Right kidney (tissue), 1 donor: ENCODE measurements around the gene SLC25A23.
"Not testable (repeated sequence)": the region's sequence is repeated elsewhere in the genome, so short reads cannot be mapped to it uniquely, and the experiment has no call there.

Experiments
- DNase-seq: peaks from one replicate; pipeline ENCODE4 v3.0.0-alpha.2; 2016

Gene SLC25A23

GRCh38 chr19:6458695-6459261 lies 814 bp downstream of the SLC25A23 start:
- peak; percentile 45 for DNase-seq

GRCh38 chr19:6457958-6458694 lies 1.5 kb downstream of the SLC25A23 start:
- DNase-seq: no peak

DNA sequence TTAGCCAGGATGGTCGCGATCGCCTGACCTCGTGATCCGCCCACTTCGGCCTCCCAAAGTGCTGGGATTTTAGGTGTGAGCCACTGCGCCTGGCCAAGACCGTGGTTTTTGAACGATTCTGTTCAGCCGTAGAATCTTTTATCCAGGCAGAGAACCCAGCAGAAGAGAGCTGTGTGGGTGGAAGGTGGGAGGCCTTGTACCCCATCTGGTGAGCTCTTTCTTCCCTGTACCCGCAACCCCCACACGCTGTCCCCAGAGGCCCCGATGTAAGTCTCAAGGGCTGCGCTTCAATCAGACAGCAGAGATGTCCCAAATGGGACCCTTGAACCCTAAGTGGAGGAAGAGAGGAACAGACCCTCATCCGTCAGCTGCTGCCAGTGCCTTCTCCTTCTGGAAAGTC lies 3.7 kb downstream of the SLC25A23 start:
- DNase-seq: no peak

- DNase-seq: no peak
Measured at GRCh38 chr19:6453951-6454565, 5.5 kb downstream of the SLC25A23 start.

DNA sequence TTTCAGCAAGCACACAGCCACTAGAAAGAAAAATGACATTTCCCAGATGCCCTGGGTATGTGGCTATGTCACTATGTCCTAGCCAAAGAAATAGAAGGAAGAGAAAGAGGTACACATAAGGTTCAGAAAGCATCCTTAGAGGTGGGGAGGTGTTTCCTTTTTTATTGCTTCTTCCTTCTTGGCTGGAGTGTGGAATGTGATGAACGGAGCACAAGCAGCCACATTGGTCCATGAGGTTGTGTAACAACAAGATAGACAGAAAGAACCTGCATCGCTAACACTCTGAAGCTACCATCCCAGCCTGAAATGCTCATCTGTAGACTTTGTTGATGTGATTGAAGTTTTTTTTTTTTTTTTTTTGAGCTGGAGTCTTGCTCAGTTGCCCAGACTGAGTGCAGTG lies 6.7 kb downstream of the SLC25A23 start:
- DNase-seq: no peak

GRCh38 chr19:6452223-6452614 lies 7.4 kb downstream of the SLC25A23 start:
- DNase-seq: no peak

- no peak for DNase-seq
Measured at GRCh38 chr19:6451583-6452222, 7.9 kb downstream of the SLC25A23 start.

- DNase-seq: no peak
Measured at GRCh38 chr19:6450166-6450565, 9.4 kb downstream of the SLC25A23 start.

DNA sequence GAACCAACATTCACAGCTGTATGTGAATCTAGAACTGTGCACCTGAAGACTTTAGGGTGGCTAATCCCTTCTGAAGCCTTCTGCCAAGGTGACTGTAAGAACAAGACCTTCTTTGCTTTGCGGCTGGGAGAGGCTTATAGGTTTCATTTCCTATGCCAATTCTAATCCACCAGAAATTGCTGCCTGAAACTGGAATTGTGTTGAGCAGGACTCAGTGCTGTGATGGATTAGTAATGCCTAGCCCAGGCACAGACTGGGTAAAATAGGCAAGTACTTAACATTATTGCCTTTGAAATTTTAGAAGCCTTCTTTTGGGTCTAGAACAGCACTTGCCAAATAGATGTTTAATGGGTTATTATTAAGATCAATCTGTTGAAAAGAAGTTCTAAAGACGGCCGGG lies 11.5 kb downstream of the SLC25A23 start:
- DNase-seq: no peak

- DNase-seq: no peak
Measured at GRCh38 chr19:6446452-6446851, 13.1 kb downstream of the SLC25A23 start.

DNA sequence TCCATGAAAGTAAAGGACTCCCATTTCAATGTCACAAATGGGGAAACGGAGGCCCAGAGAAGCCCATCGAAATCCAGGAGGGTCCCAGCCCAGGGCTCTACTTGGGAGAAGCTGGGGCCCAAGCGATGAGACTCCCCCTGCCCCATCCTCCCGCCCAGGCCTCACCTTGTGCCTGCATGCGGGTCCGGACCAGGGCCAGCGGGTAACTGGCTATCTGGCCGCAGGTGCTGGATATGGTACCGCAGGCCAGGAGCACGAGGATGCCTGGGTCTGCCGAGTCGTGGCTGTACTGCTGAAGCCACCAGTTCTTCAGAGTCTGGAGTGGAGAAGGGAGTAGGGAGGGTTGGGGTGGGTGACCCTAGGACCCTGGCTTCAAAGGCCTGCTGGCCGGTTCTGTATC lies 15.6 kb downstream of the SLC25A23 start:
- no peak for DNase-seq

GRCh38 chr19:6442087-6442688 lies 17.4 kb downstream of the SLC25A23 start:
- no peak for DNase-seq

- no peak for DNase-seq
Measured at GRCh38 chr19:6440905-6441304, 18.7 kb downstream of the SLC25A23 start.

GRCh38 chr19:6439743-6440142 lies 19.8 kb downstream of the SLC25A23 start:
- no peak for DNase-seq

GRCh38 chr19:6433663-6434062 lies 25.9 kb downstream of the SLC25A23 start, which contains the start of gene SLC25A41:
Gene SLC25A41 (minus strand): TSS chr19:6433763. CDS start chr19:6433693, 70 bp downstream.
- DNase-seq: no peak

DNA sequence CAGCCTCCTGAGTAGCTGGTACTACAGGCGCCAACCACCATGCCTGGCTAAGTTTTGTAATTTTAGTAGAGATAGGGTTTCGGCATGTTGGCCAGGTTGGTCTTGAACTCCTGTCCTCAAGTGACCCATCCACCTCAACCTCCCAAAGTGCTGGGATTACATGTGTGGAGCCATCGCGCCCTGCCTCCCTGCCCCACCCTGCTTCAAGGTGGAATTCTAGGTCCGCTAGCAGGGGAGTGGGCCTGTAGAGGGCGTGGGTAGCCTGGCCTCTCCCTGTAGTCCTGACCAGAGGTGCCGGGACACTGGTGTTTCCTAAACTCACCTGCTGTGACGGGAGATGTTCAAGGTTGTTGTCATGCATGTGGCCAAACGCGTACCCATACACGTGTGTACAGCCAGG lies 26.4 kb downstream of the SLC25A23 start:
- no peak for DNase-seq

- no peak for DNase-seq
Measured at GRCh38 chr19:6431891-6432290, 27.7 kb downstream of the SLC25A23 start.

- DNase-seq: no peak
Measured at GRCh38 chr19:6429419-6430221, 30.0 kb downstream of the SLC25A23 start.

- not testable (repeated sequence) for DNase-seq
Measured at GRCh38 chr19:6428692-6429418, 30.7 kb downstream of the SLC25A23 start.

DNA sequence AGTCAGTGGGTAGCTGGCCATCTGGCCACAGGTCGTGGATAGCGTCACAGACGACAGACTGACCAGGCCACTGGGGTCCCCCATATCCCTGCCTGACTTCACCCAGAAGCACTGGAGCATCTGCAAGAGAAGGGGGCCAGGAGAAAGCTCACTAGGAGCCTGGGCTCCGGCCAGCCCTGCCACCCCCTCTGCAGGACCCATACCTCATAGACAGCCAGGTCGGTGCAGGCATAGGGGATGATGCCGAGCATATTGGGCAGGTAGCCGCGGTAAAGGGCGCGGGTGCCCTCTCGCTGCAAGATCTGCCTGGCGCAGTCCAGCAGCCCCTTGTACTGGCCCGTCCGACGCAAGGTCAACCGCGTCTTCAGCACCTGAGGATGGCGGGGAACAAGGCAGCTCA lies 32.5 kb downstream of the SLC25A23 start:
- no peak for DNase-seq
